ENCODE measurements around the gene CDC14B.
A peak's percentile ranks its signal among the peaks of the same experiment; 100 is the strongest.

Gene CDC14B
- long read RNA-seq, donor 1, full-length matches to known transcripts: 3 of 3 reads
- long read RNA-seq, donor 1, partial matches to known transcripts: 0 of 3 reads
- long read RNA-seq, donor 1, other reads (novel, unspliced or antisense): 0 of 3 reads
- long read RNA-seq, donor 2, full-length matches to known transcripts: 2 of 2 reads
- long read RNA-seq, donor 2, partial matches to known transcripts: 0 of 2 reads
- long read RNA-seq, donor 2, other reads (novel, unspliced or antisense): 0 of 2 reads
- long read RNA-seq, donor 3: 0 reads
- long read RNA-seq, donor 4, full-length matches to known transcripts: 2 of 46 reads
- long read RNA-seq, donor 4, partial matches to known transcripts: 44 of 46 reads
- long read RNA-seq, donor 4, other reads (novel, unspliced or antisense): 0 of 46 reads
- long read RNA-seq, donor 5, full-length matches to known transcripts: 3 of 3 reads
- long read RNA-seq, donor 5, partial matches to known transcripts: 0 of 3 reads
- long read RNA-seq, donor 5, other reads (novel, unspliced or antisense): 0 of 3 reads
- long read RNA-seq, donor 6, full-length matches to known transcripts: 2 of 2 reads
- long read RNA-seq, donor 6, partial matches to known transcripts: 0 of 2 reads
- long read RNA-seq, donor 6, other reads (novel, unspliced or antisense): 0 of 2 reads
- long read RNA-seq, donor 7, full-length matches to known transcripts: 8 of 8 reads
- long read RNA-seq, donor 7, partial matches to known transcripts: 0 of 8 reads
- long read RNA-seq, donor 7, other reads (novel, unspliced or antisense): 0 of 8 reads
- long read RNA-seq, donor 8, full-length matches to known transcripts: 5 of 5 reads
- long read RNA-seq, donor 8, partial matches to known transcripts: 0 of 5 reads
- long read RNA-seq, donor 8, other reads (novel, unspliced or antisense): 0 of 5 reads

GRCh38 chr9:96619491-96620180 is at the start of gene CDC14B:
TSS of gene CDC14B (minus strand) at chr9:96619843. CDS start at chr9:96619378, 465 bp downstream.
- peak; percentile 88 for DNase-seq

- no peak for DNase-seq
Observed at GRCh38 chr9:96668868-96669534, 49.4 kb upstream of the CDC14B start.

DNA sequence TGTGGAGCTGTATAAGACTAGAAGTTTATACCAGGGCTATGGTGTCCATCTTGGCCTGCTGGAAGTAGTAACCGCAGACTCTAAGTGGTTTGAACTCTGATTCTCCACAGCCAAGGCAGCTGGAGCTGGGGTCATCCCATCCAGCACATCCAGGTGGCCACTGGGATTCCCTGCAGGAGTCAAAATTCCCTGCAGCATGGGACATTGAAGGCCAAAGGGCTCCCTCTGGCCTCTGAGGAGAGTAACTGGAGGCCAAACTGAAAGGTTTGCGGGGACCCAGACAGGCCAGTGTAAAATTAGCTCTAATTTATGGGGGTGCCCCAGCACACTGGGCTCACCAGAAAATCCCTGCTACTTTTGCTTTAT is 47.7 kb upstream of the CDC14B start:
- DNase-seq: no peak

DNA sequence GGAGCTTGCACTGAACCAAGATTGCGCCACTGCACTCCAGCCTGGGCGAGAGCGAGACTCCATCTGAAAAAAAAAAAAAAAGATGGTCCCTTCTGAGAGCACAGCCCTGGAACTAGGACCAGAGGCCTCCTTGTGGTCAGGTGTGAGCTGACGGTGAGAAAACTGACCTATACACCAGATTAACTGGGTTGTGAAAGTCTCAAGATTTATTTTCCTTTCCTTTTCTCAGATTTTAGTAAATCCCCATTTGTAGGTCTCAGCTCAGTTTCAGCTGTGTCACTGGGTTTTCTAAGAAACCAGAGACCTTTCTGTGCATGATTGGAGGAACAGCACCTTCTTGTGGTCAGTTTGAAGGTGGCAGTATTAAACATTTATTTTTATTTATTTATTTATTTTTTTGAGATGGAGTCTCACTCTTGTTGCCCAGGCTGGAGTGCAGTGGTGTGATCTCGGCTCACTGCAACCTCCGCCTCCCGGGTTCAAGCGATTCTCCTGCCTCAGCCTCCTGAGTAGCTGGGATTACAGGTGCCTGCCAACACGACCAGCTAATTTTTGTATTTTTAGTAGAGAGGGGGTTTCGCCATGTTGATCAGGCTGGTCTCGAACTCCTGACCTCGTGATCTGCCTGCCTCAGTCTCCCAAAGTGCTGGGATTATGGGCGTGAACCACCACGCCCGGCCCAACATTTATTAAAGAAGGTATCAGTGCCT is 47.2 kb upstream of the CDC14B start:
- DNase-seq: peak; percentile 36

DNA sequence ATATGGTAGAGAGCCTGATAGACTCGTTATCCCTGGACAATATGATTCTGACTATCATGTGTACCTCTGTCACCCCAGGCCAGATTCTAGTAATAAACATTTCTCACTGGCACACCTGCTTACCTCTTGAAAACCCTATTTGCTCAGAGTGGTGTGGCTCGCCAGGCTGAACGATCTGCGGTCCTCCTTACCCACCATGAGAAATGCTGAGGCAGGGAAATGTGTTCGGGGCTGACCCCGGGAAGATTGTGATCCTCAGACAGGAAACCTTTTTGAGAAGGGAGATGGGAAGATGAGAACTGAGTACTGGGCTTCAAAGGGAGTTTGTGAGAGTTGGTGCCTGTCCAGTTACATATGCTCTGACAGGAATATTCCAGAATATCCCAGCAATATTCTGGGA is 46.1 kb upstream of the CDC14B start:
- DNase-seq: no peak

DNA sequence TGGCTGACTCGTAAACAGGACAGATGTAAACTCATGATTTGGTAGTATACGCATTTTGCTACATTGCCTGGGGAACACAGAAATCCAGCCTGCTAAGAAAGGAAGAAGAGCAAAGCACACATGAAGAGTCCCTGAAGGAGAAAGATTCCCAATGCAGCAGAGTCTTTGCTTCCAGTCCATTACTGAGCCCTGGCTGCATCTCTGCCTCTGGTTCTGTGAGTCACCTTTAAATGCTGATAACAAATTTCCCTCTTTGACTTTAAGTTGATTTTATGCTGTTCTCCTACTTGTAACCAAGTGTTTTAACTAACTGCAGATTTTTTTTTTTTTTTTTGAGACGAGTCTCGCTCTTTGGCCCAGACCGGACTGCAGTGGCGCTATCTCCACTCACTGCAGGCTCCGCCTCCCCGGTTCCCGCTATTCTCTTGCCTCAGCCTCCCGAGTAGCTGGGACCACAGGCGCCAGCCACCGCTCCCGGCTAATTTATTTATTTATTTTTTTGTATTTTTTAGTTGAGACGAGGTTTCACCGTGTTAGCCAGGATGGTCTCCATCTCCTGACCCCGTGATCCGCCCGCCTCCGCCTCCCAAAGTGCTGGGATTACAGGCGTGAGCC is 44.0 kb upstream of the CDC14B start:
- DNase-seq: no peak

DNA sequence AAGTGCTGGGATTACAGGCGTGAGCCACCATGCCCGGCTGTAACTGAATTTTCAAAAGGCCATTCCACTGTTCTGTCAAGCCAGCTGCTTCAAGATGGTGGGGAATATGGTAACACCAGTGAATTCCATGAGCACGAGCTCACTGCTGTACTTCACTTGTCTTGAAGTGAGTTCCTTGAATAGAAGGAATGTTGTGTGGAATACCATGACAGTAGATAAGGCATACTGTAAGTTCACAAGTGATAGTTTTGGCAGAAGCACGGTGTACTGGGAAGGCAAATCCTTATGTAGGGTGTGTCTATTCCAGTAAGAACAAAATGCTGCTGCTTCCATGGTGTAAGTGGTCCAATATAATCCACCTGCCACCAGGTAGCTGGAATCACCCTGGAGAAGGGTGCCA is 42.1 kb upstream of the CDC14B start:
- DNase-seq: no peak

- no peak for DNase-seq
Observed at GRCh38 chr9:96660692-96661248, 41.1 kb upstream of the CDC14B start.

- peak; percentile 61 for DNase-seq
Observed at GRCh38 chr9:96655198-96655851, 35.7 kb upstream of the CDC14B start, which contains the start of gene PRXL2C. TSS of gene PRXL2C (minus strand) at chr9:96655317. CDS start at chr9:96655281, 36 bp downstream.

- peak; percentile 90 for DNase-seq
Observed at GRCh38 chr9:96654450-96655197, 35.0 kb upstream of the CDC14B start.

DNA sequence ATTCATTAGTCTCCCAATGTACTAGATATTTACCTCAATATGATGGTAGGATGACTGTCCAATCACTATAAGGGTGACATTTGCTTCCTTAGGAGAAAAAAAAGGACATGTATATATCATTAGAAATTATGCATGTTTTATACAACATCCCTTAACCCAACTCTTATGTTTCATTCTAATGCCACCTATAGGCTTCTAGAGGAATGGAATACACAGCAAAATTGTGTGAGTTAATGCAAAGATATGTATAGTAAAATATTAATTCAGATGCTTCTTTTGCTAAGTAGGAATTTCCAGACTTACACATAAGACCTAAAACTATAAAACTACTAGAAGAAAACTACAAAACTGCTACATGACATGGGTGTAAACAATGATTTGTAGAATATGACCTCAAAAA is 32.0 kb upstream of the CDC14B start:
- DNase-seq: no peak

- DNase-seq: no peak
Observed at GRCh38 chr9:96649620-96650324, 30.1 kb upstream of the CDC14B start.

DNA sequence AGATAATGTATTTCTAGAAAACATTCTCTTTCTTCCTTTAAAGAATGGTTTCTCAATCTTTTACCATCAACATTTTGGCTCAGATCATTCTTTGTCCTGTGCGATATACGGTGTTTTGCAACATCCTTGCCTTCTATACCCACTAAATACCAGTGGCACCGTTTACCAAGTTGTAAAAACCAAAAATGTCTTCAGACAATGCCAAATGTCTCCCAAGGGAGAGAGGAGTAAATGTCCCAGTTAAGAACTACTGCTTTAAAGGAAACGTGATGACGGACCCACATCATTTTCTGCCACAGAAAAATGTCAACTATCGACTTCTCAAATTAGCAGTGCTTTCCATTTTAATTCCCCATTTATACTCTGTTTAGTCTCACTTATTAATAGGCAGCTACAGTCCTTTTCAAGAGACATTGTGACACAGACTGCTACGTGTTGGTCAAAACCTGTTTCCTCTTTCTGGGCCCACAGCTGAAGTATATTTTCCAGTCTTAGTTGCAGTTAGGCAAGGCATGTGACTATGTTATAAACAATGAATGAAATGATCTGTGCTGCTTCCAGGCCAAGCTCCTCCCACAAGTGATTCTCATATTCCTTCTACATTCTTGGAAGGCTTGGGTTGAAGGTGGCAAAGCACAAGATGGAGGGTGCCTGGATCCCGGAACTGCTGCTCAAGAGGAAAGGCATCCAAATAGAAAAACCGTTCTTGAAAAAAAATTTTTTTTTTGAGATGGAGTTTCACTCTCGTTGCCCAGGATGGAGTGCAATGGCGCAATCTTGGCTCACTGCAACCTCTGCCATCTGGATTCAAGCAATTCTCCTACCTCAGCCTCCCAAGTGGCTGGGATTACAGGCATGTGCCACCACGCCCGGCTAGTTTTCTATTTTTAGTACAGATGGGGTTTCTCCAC is 26.7 kb upstream of the CDC14B start:
- DNase-seq: no peak

- no peak for DNase-seq
Observed at GRCh38 chr9:96644137-96644536, 24.5 kb upstream of the CDC14B start.

GRCh38 chr9:96641514-96641913 is 21.9 kb upstream of the CDC14B start:
- no peak for DNase-seq

GRCh38 chr9:96638606-96639364 is 19.1 kb upstream of the CDC14B start:
- DNase-seq: no peak

DNA sequence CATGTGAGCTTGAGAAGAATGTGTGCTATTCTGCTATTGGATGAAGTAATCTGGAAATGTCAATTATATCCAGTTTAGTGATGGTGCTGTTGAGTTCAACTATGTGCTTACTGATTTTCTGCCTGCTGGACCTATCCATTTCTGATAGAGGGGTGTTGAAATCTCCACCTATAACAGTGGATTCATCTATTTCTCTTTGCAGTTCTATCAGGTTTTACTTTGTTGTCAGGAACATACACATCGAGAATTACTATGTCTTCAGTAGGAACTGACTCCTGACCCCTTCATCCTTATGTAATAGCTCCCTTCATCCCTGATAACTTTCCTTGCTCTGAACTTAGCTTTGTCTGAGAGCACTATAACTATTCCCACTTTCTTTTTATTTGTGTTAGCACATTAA is 16.7 kb upstream of the CDC14B start:
- no peak for DNase-seq
